Measurements from ENCODE around the gene DNAH14.
"Not testable (repeated sequence)": the region's sequence is repeated elsewhere in the genome, so short reads cannot be mapped to it uniquely, and the experiment has no call there.

The DNAH14 gene

GRCh38 chr1:224958490-224958889 lies 29.0 kb downstream of the DNAH14 start:
- H3K9me3 ChIP-seq (replicated peaks; ENCODE audit: low read length): no peaks in the 10 kb centered on the region

GRCh38 chr1:224959115-224959514 lies 29.6 kb downstream of the DNAH14 start:
- Histone ChIP-seq H3K27me3 (ENCODE audit: control insufficient read depth, insufficient read depth, low read length) (no peaks in the 10 kb centered on the region), H3K9me3 (replicated peaks; ENCODE audit: low read length) (no peaks in the 10 kb centered on the region), H3K4me3 (ENCODE audit: low read length) (no peak overlapping the region), H3K9ac (ENCODE audit: low read depth, low read length) (no peak overlapping the region), H3K4me1 (ENCODE audit: control insufficient read depth, insufficient read depth, low read length) (no peaks in the 10 kb centered on the region), H3K4me2 (ENCODE audit: low read length) (no peak overlapping the region), H3K36me3 (ENCODE audit: insufficient read depth, low read length) (no peaks in the 10 kb centered on the region)

More at GRCh38 chr1:224958490-224958889, 29.0 kb downstream of the DNAH14 start:
- Histone ChIP-seq H3K4me1 (ENCODE audit: control insufficient read depth, insufficient read depth, low read length) (no peaks in the 10 kb centered on the region), H3K36me3 (ENCODE audit: insufficient read depth, low read length) (no peaks in the 10 kb centered on the region), H3K27me3 (ENCODE audit: control insufficient read depth, insufficient read depth, low read length) (no peaks in the 10 kb centered on the region), H3K4me2 (ENCODE audit: low read length) (no peak overlapping the region), H3K9ac (ENCODE audit: low read depth, low read length) (no peak overlapping the region), H3K4me3 (ENCODE audit: low read length) (no peak overlapping the region)

- no peaks in the 10 kb centered on the region for H3K36me3 ChIP-seq (ENCODE audit: insufficient read depth, low read length)
- H3K9me3 ChIP-seq (replicated peaks; ENCODE audit: low read length): no peaks in the 10 kb centered on the region
- H3K4me3 ChIP-seq (ENCODE audit: low read length): no peak overlapping the region
- no peak overlapping the region for H3K4me2 ChIP-seq (ENCODE audit: low read length)
- H3K27me3 ChIP-seq (ENCODE audit: control insufficient read depth, insufficient read depth, low read length): no peaks in the 10 kb centered on the region
- no peak overlapping the region for H3K9ac ChIP-seq (ENCODE audit: low read depth, low read length)
- H3K4me1 ChIP-seq (ENCODE audit: control insufficient read depth, insufficient read depth, low read length): no peaks in the 10 kb centered on the region
Observed at GRCh38 chr1:224959656-224960055, 30.2 kb downstream of the DNAH14 start.

- Histone ChIP-seq H3K4me3 (ENCODE audit: low read length) (no peak overlapping the region), H3K4me1 (ENCODE audit: control insufficient read depth, insufficient read depth, low read length) (no peaks in the 10 kb centered on the region), H3K9ac (ENCODE audit: low read depth, low read length) (no peak overlapping the region), H3K36me3 (ENCODE audit: insufficient read depth, low read length) (no peaks in the 10 kb centered on the region), H3K9me3 (replicated peaks; ENCODE audit: low read length) (no peaks in the 10 kb centered on the region), H3K4me2 (ENCODE audit: low read length) (no peak overlapping the region), H3K27me3 (ENCODE audit: control insufficient read depth, insufficient read depth, low read length) (no peaks in the 10 kb centered on the region)
Observed at GRCh38 chr1:224980181-224980580, 50.7 kb downstream of the DNAH14 start.

- H3K4me3 ChIP-seq (ENCODE audit: low read length); H3K9ac ChIP-seq (ENCODE audit: low read depth, low read length); H3K9me3 ChIP-seq (replicated peaks; ENCODE audit: low read length); H3K4me2 ChIP-seq (ENCODE audit: low read length); H3K4me1 ChIP-seq (ENCODE audit: control insufficient read depth, insufficient read depth, low read length); H3K27me3 ChIP-seq (ENCODE audit: control insufficient read depth, insufficient read depth, low read length); H3K36me3 ChIP-seq (ENCODE audit: insufficient read depth, low read length): not testable (repeated sequence)
Observed at GRCh38 chr1:224981922-224982354, 52.5 kb downstream of the DNAH14 start.

GRCh38 chr1:224988042-224988441 lies 58.6 kb downstream of the DNAH14 start:
- no peak overlapping the region for H3K9ac ChIP-seq (ENCODE audit: low read depth, low read length)
- no peak overlapping the region for H3K4me2 ChIP-seq (ENCODE audit: low read length)
- no peaks in the 10 kb centered on the region for H3K36me3 ChIP-seq (ENCODE audit: insufficient read depth, low read length)

GRCh38 chr1:224989615-224990014 lies 60.1 kb downstream of the DNAH14 start:
- Histone ChIP-seq H3K9me3 (replicated peaks; ENCODE audit: low read length) (no peaks in the 10 kb centered on the region), H3K4me3 (ENCODE audit: low read length) (no peak overlapping the region), H3K27me3 (ENCODE audit: control insufficient read depth, insufficient read depth, low read length) (no peaks in the 10 kb centered on the region), H3K4me2 (ENCODE audit: low read length) (no peak overlapping the region), H3K9ac (ENCODE audit: low read depth, low read length) (no peak overlapping the region), H3K36me3 (ENCODE audit: insufficient read depth, low read length) (no peaks in the 10 kb centered on the region), H3K4me1 (ENCODE audit: control insufficient read depth, insufficient read depth, low read length) (no peaks in the 10 kb centered on the region)

More at GRCh38 chr1:224988042-224988441, 58.6 kb downstream of the DNAH14 start:
- H3K4me1 ChIP-seq (ENCODE audit: control insufficient read depth, insufficient read depth, low read length): no peaks in the 10 kb centered on the region
- no peaks in the 10 kb centered on the region for H3K9me3 ChIP-seq (replicated peaks; ENCODE audit: low read length)
- H3K4me3 ChIP-seq (ENCODE audit: low read length): no peak overlapping the region
- H3K27me3 ChIP-seq (ENCODE audit: control insufficient read depth, insufficient read depth, low read length): no peaks in the 10 kb centered on the region

- not testable (repeated sequence) for H3K9me3 ChIP-seq (replicated peaks; ENCODE audit: low read length); H3K36me3 ChIP-seq (ENCODE audit: insufficient read depth, low read length); H3K9ac ChIP-seq (ENCODE audit: low read depth, low read length); H3K27me3 ChIP-seq (ENCODE audit: control insufficient read depth, insufficient read depth, low read length); H3K4me1 ChIP-seq (ENCODE audit: control insufficient read depth, insufficient read depth, low read length); H3K4me3 ChIP-seq (ENCODE audit: low read length); H3K4me2 ChIP-seq (ENCODE audit: low read length)
Observed at GRCh38 chr1:224991550-224991949, 62.1 kb downstream of the DNAH14 start.

GRCh38 chr1:224995602-224996001 lies 66.1 kb downstream of the DNAH14 start:
- H3K9ac ChIP-seq (ENCODE audit: low read depth, low read length): no peak overlapping the region
- H3K4me3 ChIP-seq (ENCODE audit: low read length): no peak overlapping the region
- no peaks in the 10 kb centered on the region for H3K27me3 ChIP-seq (ENCODE audit: control insufficient read depth, insufficient read depth, low read length)
- H3K36me3 ChIP-seq (ENCODE audit: insufficient read depth, low read length): no peaks in the 10 kb centered on the region
- no peak overlapping the region for H3K4me2 ChIP-seq (ENCODE audit: low read length)
- no peaks in the 10 kb centered on the region for H3K4me1 ChIP-seq (ENCODE audit: control insufficient read depth, insufficient read depth, low read length)
- no peaks in the 10 kb centered on the region for H3K9me3 ChIP-seq (replicated peaks; ENCODE audit: low read length)

- Histone ChIP-seq H3K36me3 (ENCODE audit: insufficient read depth, low read length) (no peaks in the 10 kb centered on the region), H3K4me1 (ENCODE audit: control insufficient read depth, insufficient read depth, low read length) (no peaks in the 10 kb centered on the region), H3K9ac (ENCODE audit: low read depth, low read length) (no peak overlapping the region), H3K9me3 (replicated peaks; ENCODE audit: low read length) (no peaks in the 10 kb centered on the region), H3K27me3 (ENCODE audit: control insufficient read depth, insufficient read depth, low read length) (no peaks in the 10 kb centered on the region), H3K4me3 (ENCODE audit: low read length) (no peak overlapping the region), H3K4me2 (ENCODE audit: low read length) (no peak overlapping the region)
Observed at GRCh38 chr1:224996266-224996665, 66.8 kb downstream of the DNAH14 start.

- Histone ChIP-seq H3K27me3 (ENCODE audit: control insufficient read depth, insufficient read depth, low read length) (no peaks in the 10 kb centered on the region), H3K4me2 (ENCODE audit: low read length) (no peak overlapping the region), H3K4me1 (ENCODE audit: control insufficient read depth, insufficient read depth, low read length) (no peaks in the 10 kb centered on the region), H3K9me3 (replicated peaks; ENCODE audit: low read length) (no peaks in the 10 kb centered on the region), H3K36me3 (ENCODE audit: insufficient read depth, low read length) (no peaks in the 10 kb centered on the region), H3K4me3 (ENCODE audit: low read length) (no peak overlapping the region), H3K9ac (ENCODE audit: low read depth, low read length) (no peak overlapping the region)
Observed at GRCh38 chr1:224998185-224998584, 68.7 kb downstream of the DNAH14 start.

- no peak overlapping the region for H3K9ac ChIP-seq (ENCODE audit: low read depth, low read length)
- no peaks in the 10 kb centered on the region for H3K4me1 ChIP-seq (ENCODE audit: control insufficient read depth, insufficient read depth, low read length)
- H3K9me3 ChIP-seq (replicated peaks; ENCODE audit: low read length): no peaks in the 10 kb centered on the region
- no peaks in the 10 kb centered on the region for H3K36me3 ChIP-seq (ENCODE audit: insufficient read depth, low read length)
- no peaks in the 10 kb centered on the region for H3K27me3 ChIP-seq (ENCODE audit: control insufficient read depth, insufficient read depth, low read length)
- no peak overlapping the region for H3K4me2 ChIP-seq (ENCODE audit: low read length)
- no peak overlapping the region for H3K4me3 ChIP-seq (ENCODE audit: low read length)
Observed at GRCh38 chr1:225004396-225004795, 74.9 kb downstream of the DNAH14 start.
